ENCODE results near the gene BANF2. TPM values are rescaled to one million over a fixed set of nuclear protein-coding genes. Genes with fewer than 3 reads are reported as not detected.

BANF2 gene
- total and polyA plus RNA-seq, 2 of the 13 experiments (the other 11 are each of a cell fraction or from before 2014, with no cell fraction given), result 0.35 TPM; not detected in 1

- TF ChIP-seq SP1 (IDR thresholded peaks at IDR 0.05) (no peak), SP1 (CRISPR knock-in tag; IDR thresholded peaks at IDR 0.05) (no peak), SSRP1 (CRISPR knock-in tag; IDR thresholded peaks at IDR 0.05) (no peak), DNMT3B (CRISPR knock-in tag; conservative IDR thresholded peaks at IDR 0.05) (no peak), ZNF629 (CRISPR knock-in tag; conservative IDR thresholded peaks at IDR 0.05) (no peak; the same call in 1 of the 2 replicates), ZGPAT (CRISPR knock-in tag; IDR thresholded peaks at IDR 0.05) (peak; percentile 63; the same call in 1 of the 2 replicates), BORCS8-MEF2B (CRISPR knock-in tag; IDR thresholded peaks at IDR 0.05) (peak; percentile 35; the same call in 1 of the 2 replicates), ZBTB33 (CRISPR knock-in tag; IDR thresholded peaks at IDR 0.05) (no peak), ZNF710 (CRISPR knock-in tag; IDR thresholded peaks at IDR 0.05; ENCODE audit: borderline replicate concordance) (peak; percentile 39; the same call in 1 of the 2 replicates), ASH2L (IDR thresholded peaks at IDR 0.05; ENCODE audit: insufficient read length, low read depth, low read length) (no peak), GZF1 (CRISPR knock-in tag; IDR thresholded peaks at IDR 0.05) (no peak), TOE1 (CRISPR knock-in tag; IDR thresholded peaks at IDR 0.05) (no peak), HOXD1 (CRISPR knock-in tag; IDR thresholded peaks at IDR 0.05) (no peak; the same call in 1 of the 2 replicates), TBX2 (CRISPR knock-in tag; IDR thresholded peaks at IDR 0.05; ENCODE audit: borderline replicate concordance) (peak; percentile 76), NR0B2 (CRISPR knock-in tag; IDR thresholded peaks at IDR 0.05) (peak; percentile 44; the same call in 1 of the 2 replicates), HES4 (CRISPR knock-in tag; IDR thresholded peaks at IDR 0.05; ENCODE audit: borderline replicate concordance) (0 out of 2 replicates have a peak, but pooled peaks have one; percentile 45)
- TF ChIP-seq, protein P1, sequence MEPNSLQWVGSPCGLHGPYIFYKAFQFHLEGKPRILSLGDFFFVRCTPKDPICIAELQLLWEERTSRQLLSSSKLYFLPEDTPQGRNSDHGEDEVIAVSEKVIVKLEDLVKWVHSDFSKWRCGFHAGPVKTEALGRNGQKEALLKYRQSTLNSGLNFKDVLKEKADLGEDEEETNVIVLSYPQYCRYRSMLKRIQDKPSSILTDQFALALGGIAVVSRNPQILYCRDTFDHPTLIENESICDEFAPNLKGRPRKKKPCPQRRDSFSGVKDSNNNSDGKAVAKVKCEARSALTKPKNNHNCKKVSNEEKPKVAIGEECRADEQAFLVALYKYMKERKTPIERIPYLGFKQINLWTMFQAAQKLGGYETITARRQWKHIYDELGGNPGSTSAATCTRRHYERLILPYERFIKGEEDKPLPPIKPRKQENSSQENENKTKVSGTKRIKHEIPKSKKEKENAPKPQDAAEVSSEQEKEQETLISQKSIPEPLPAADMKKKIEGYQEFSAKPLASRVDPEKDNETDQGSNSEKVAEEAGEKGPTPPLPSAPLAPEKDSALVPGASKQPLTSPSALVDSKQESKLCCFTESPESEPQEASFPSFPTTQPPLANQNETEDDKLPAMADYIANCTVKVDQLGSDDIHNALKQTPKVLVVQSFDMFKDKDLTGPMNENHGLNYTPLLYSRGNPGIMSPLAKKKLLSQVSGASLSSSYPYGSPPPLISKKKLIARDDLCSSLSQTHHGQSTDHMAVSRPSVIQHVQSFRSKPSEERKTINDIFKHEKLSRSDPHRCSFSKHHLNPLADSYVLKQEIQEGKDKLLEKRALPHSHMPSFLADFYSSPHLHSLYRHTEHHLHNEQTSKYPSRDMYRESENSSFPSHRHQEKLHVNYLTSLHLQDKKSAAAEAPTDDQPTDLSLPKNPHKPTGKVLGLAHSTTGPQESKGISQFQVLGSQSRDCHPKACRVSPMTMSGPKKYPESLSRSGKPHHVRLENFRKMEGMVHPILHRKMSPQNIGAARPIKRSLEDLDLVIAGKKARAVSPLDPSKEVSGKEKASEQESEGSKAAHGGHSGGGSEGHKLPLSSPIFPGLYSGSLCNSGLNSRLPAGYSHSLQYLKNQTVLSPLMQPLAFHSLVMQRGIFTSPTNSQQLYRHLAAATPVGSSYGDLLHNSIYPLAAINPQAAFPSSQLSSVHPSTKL (CRISPR knock-in tag; IDR thresholded peaks at IDR 0.05), result peak; percentile 77
- TF ChIP-seq, protein P2, sequence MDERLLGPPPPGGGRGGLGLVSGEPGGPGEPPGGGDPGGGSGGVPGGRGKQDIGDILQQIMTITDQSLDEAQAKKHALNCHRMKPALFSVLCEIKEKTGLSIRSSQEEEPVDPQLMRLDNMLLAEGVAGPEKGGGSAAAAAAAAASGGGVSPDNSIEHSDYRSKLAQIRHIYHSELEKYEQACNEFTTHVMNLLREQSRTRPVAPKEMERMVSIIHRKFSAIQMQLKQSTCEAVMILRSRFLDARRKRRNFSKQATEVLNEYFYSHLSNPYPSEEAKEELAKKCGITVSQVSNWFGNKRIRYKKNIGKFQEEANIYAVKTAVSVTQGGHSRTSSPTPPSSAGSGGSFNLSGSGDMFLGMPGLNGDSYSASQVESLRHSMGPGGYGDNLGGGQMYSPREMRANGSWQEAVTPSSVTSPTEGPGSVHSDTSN (CRISPR knock-in tag; IDR thresholded peaks at IDR 0.05), result no peak
These were observed 19.6 kb upstream of the BANF2 start (continued) for GRCh38 chr20:17679941-17680835.

Data from HepG2 (cell line).